HepG2 (cell line): ENCODE data around the gene FGGY. TPM values are rescaled to one million over a fixed set of nuclear protein-coding genes. Genes with fewer than 3 reads are reported as not detected.
"Not testable (repeated sequence)": the region's sequence is repeated elsewhere in the genome, so short reads cannot be mapped to it uniquely, and the experiment has no call there.

Experiments
- ATAC-seq: fragments of 200-7000 bp; cut with Tn5 transposase; 3 replicates; pipeline ENCODE4 v1.9.1; 2020; ENCODE audit warnings: mild to moderate bottlenecking, moderate library complexity
- BruUV-seq: library from RNA; stranded (reverse); fragments of 400-500 nt; replicated peaks from 2 replicates; lab custom pipeline; 2021; lab: Mats Ljungman, UMichigan
- CTCF ChIA-PET: fragments of 300-600 bp; formaldehyde crosslinking; extraction: SDS; loops from one replicate; lab custom pipeline; 2021; ENCODE audit warnings: low total read pairs, inconsistent platforms, low intra/inter-chr PET ratio; lab: Yijun Ruan, JAX
- POLR2A ChIA-PET: fragments of 350-600 bp; sonication (Branson Sonifier 250); formaldehyde crosslinking; loops from one replicate; lab custom pipeline; 2020; ENCODE audit warnings: antibody characterized with exemption, inconsistent platforms; lab: Yijun Ruan, JAX
- DNase-seq: peaks from one replicate; pipeline ENCODE4 v3.0.0-alpha.2; 2015; ENCODE audit warnings: low spot score
- FAIRE-seq: peaks from 3 replicates; lab custom pipeline; 2011; peaks lifted over from hg19 to GRCh38; lab: Jason Lieb, UNC
- H2AFZ ChIP-seq: one replicate; pipeline ENCODE4 v1.6.1; 2011; ENCODE audit warnings: low read length, inconsistent platforms
- H3K27ac ChIP-seq: fragments of 300-600 bp; 3 replicates; pipeline ENCODE4 v1.8.0; 2011; ENCODE audit warnings: mixed run types, mild to moderate bottlenecking, mixed read lengths, low read length, inconsistent platforms; ENCODE audit not compliant: insufficient read depth; ENCODE audit errors: extremely low read length
- H3K27me3 ChIP-seq, 2 experiments: fragments of 200-600 bp in 1 of 2; 2 replicates in 1 of 2; 3 replicates in 1 of 2; pipeline versions ENCODE4 v1.6.0 to v1.8.0; 2011; ENCODE audit warnings: low read length in 2 of 2, mild to moderate bottlenecking in 2 of 2, moderate library complexity in 2 of 2, inconsistent platforms in 1 of 2; ENCODE audit not compliant: insufficient read depth in 2 of 2, control insufficient read depth in 1 of 2
- H3K36me3 ChIP-seq, 2 experiments: fragments of 200-600 bp in 1 of 2; replicated peaks in 1 of 2; 2 replicates in 1 of 2; 3 replicates in 1 of 2; pipeline versions ENCODE4 v1.5.1 to v1.8.0; 2011; ENCODE audit warnings: low read length in 2 of 2, inconsistent platforms in 1 of 2; ENCODE audit not compliant: insufficient read depth in 2 of 2, control insufficient read depth in 1 of 2
- H3K4me1 ChIP-seq: 2 replicates; pipeline ENCODE4 v1.5.1; 2012; ENCODE audit warnings: low read length, inconsistent platforms; ENCODE audit not compliant: insufficient read depth
- H3K4me2 ChIP-seq: 2 replicates; pipeline ENCODE4 v1.6.0; 2011; ENCODE audit warnings: low read depth, low read length, inconsistent platforms
- H3K4me3 ChIP-seq, 3 experiments: fragments of 200-600 bp in 1 of 3; sonication (generic), shearing (Covaris generic) in 1 of 3; replicated peaks in 1 of 3; 2 replicates each; pipeline ENCODE4 v1.5.1; 2011 to 2016; ENCODE audit warnings: low read length in 3 of 3, inconsistent platforms in 2 of 3, low read depth in 2 of 3, mild to moderate bottlenecking in 2 of 3, control low read depth in 1 of 3, mixed read lengths in 1 of 3; ENCODE audit not compliant: insufficient read depth in 1 of 3
- H3K79me2 ChIP-seq: one replicate; pipeline ENCODE4 v1.6.1; 2011; ENCODE audit warnings: low read length, inconsistent platforms; ENCODE audit not compliant: insufficient read depth
- H3K9ac ChIP-seq: 2 replicates; pipeline ENCODE4 v1.6.0; 2011; ENCODE audit warnings: mild to moderate bottlenecking, low read depth, low read length, inconsistent platforms; ENCODE audit not compliant: insufficient read depth
- H3K9me3 ChIP-seq: 2 replicates; pipeline ENCODE4 v1.5.1; 2012; ENCODE audit warnings: mild to moderate bottlenecking, low read length
- H4K20me1 ChIP-seq: 2 replicates; pipeline ENCODE4 v1.6.0; 2011; ENCODE audit warnings: inconsistent platforms, mild to moderate bottlenecking, low read length, moderate library complexity; ENCODE audit not compliant: insufficient read depth
- KDM3A ChIP-seq: IDR thresholded peaks from 2 replicates; pipeline ENCODE4 v1.6.1; 2018; ENCODE audit warnings: low read depth, missing compliant biosample characterization
- MIER3 ChIP-seq: IDR thresholded peaks from 2 replicates; pipeline ENCODE4 v1.6.1; 2016; ENCODE audit warnings: missing compliant biosample characterization, borderline replicate concordance
- NFIC ChIP-seq: IDR thresholded peaks from 2 replicates; pipeline ENCODE4 v1.6.1; 2012; ENCODE audit warnings: mild to moderate bottlenecking, low read length, inconsistent platforms
- SP2 ChIP-seq: sonication (generic); formaldehyde crosslinking; IDR thresholded peaks from 2 replicates; pipeline ENCODE4 v1.5.1; 2020; ENCODE audit warnings: mild to moderate bottlenecking, missing genetic modification reagents
- ZBTB2 ChIP-seq: sonication (generic); formaldehyde crosslinking; IDR thresholded peaks from 2 replicates; pipeline ENCODE4 v1.8.0; 2022; ENCODE audit warnings: low read depth, missing genetic modification reagents
- ZNF678 ChIP-seq: sonication (generic); formaldehyde crosslinking; IDR thresholded peaks from 2 replicates; pipeline ENCODE4 v1.4.0; 2020; ENCODE audit warnings: mild to moderate bottlenecking, missing genetic modification reagents
- ZNF710 ChIP-seq: sonication (generic); formaldehyde crosslinking; IDR thresholded peaks from 2 replicates; pipeline ENCODE4 v1.5.0; 2020; ENCODE audit warnings: mild to moderate bottlenecking, missing genetic modification reagents, borderline replicate concordance
- ZNF776 ChIP-seq: sonication (generic); formaldehyde crosslinking; IDR thresholded peaks from 2 replicates; pipeline ENCODE4 v1.4.0; 2020; ENCODE audit warnings: mild to moderate bottlenecking, missing genetic modification reagents
- WGBS: methylation state at CpG from one replicate; pipeline ENCODE4 v1.1.6; 2017; ENCODE audit warnings: low lambda C conversion rate; 5-methylcytosine and 5-hydroxymethylcytosine counted together
- in situ Hi-C: cut with HindIII; loops from 2 replicates; pipeline ENCODE4 v1.10.0; 2017; ENCODE audit warnings: low pct_unique_long_range_greater_than_20kb; ENCODE audit not compliant: extremely low pct_ligation_motif_present
- intact Hi-C: fragments of 100-400 bp; cut with micrococcal nuclease; formaldehyde crosslinking; loops from one replicate; pipeline ENCODE4 v1.10.0; 2022; ENCODE audit not compliant: unreplicated experiment
- polyA plus RNA-seq, 8 experiments: library from polyadenylated mRNA; depleted of rRNA in 3 of 8; stranded (reverse) in 7 of 8; unstranded in 1 of 8; fragments of >200 nt; fragmentation: Illumina TruSeq in 4 of 8; extraction: Trizol in 4 of 8; gene quantifications; 2 replicates each; pipeline versions ENCODE4 v1.2.1 to v1.2.3, GENCODE V29; 2011 to 2016; ENCODE audit warnings: low read depth in 4 of 8, missing spikeins in 1 of 8, mixed read lengths in 1 of 8; ENCODE audit not compliant: insufficient read depth in 1 of 8
- total RNA-seq, 5 experiments: library from RNA; depleted of rRNA; stranded (reverse); fragments of >200 nt; fragmentation: Illumina TruSeq; extraction: Trizol; gene quantifications; 2 replicates each; pipeline ENCODE4 v1.2.3, GENCODE V29; 2016; ENCODE audit warnings: low read depth in 1 of 5

Gene FGGY
- total and polyA plus RNA-seq, 2 of the 13 experiments (the other 11 are each of a cell fraction or from before 2014, with no cell fraction given) = 15.7 to 27.5 TPM

GRCh38 chr1:59458884-59459283, 162.0 kb downstream of the FGGY start:
- H4K20me1 ChIP-seq = no peaks in the 10 kb centered on the region
- no peak overlapping the region for H2AFZ ChIP-seq
- H3K4me1 ChIP-seq = 0 out of 2 replicates have a peak, but pooled peaks cover 6% of the 10 kb centered on the region
- ATAC-seq (no peak), FAIRE-seq (no peak), DNase-seq (no peak)
- H3K4me2 ChIP-seq = no peak overlapping the region
- H3K27me3 ChIP-seq = no peaks in the 10 kb centered on the region
- no peak overlapping the region for H3K27ac ChIP-seq
- intact Hi-C loops = no loop called here
- ChIA-PET CTCF (no interaction called here), POLR2A (no interaction called here)
- no peak overlapping the region for H3K4me3 ChIP-seq
- no peak for TF ChIP-seq NFIC
- no peak for TF ChIP-seq ZNF678 (CRISPR knock-in tag)
- no peak for TF ChIP-seq MIER3 (CRISPR knock-in tag)
- TF ChIP-seq KDM3A = no peak
- TF ChIP-seq ZBTB2 (CRISPR knock-in tag) = no peak
- TF ChIP-seq ZNF776 = no peak
- TF ChIP-seq ZNF710 = no peak
- TF ChIP-seq SP2 (CRISPR knock-in tag) = no peak
- H3K9me3 ChIP-seq = no peaks in the 10 kb centered on the region
- in situ Hi-C loops = no loop called here
- no peak overlapping the region for H3K9ac ChIP-seq
- H3K79me2 ChIP-seq = no peaks in the 10 kb centered on the region
- WGBS = 97% methylated on average over 2 of the region's 2 CpGs
- no peaks in the 10 kb centered on the region for H3K36me3 ChIP-seq
- BruUV-seq = no TSS peak

GRCh38 chr1:59462942-59463341, 166.0 kb downstream of the FGGY start:
- in situ Hi-C loops, H2AFZ ChIP-seq, FAIRE-seq, DNase-seq, H3K4me1 ChIP-seq, H3K79me2 ChIP-seq, ATAC-seq, H4K20me1 ChIP-seq, H3K27me3 ChIP-seq, H3K9ac ChIP-seq, H3K27ac ChIP-seq, H3K4me2 ChIP-seq, H3K4me3 ChIP-seq, H3K36me3 ChIP-seq, H3K9me3 ChIP-seq, BruUV-seq, POLR2A ChIA-PET, CTCF ChIA-PET, intact Hi-C loops: not testable (repeated sequence)
- WGBS = 100% methylated on average over 2 of the region's 2 CpGs

DNA sequence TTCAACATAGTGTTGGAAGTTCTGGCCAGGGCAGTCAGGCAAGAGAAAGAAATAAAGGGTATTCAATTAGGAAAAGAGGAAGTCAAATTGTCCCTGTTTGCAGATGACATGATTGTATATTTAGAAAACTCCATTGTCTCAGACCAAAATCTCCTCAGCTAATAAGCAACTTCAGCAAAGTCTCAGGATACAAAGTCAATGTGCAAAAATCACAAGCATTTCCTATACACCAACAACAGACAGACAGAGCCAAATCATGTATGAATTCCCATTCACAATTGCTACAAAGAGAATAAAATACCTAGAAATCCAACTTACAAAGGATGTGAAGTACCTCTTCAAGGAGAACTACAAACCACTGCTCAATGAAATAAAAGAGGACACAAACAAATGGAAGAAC, 168.6 kb downstream of the FGGY start:
- in situ Hi-C loops, H3K4me3 ChIP-seq, H3K79me2 ChIP-seq, H3K9ac ChIP-seq, H3K36me3 ChIP-seq, H3K4me2 ChIP-seq, ATAC-seq, H3K27ac ChIP-seq, POLR2A ChIA-PET, FAIRE-seq, DNase-seq, H3K27me3 ChIP-seq, BruUV-seq, H3K9me3 ChIP-seq, H2AFZ ChIP-seq, CTCF ChIA-PET, intact Hi-C loops, H4K20me1 ChIP-seq: not testable (repeated sequence)
- H3K4me1 ChIP-seq = peaks cover 12% of the 10 kb centered on the region
